GM21723 (cell line): ENCODE data around the gene NEIL3.

Experiments used
- ATAC-seq: cut with Tn5 transposase; IDR thresholded peaks from one replicate; pipeline ENCODE4 v1.9.1; 2021; ENCODE audit warnings: mild to moderate bottlenecking, moderate library complexity; ENCODE audit not compliant: unreplicated experiment

NEIL3 gene

GRCh38 chr4:177309522-177310371, at the start of gene NEIL3:
Gene NEIL3, plus strand, starts transcription at chr4:177309874. Its CDS starts 80 bp downstream, at chr4:177309954.
- peak; percentile 93 for ATAC-seq

GRCh38 chr4:177263818-177264217, 45.9 kb upstream of the NEIL3 start:
- ATAC-seq: no peak

GRCh38 chr4:177264788-177265422, 44.8 kb upstream of the NEIL3 start:
- no peak for ATAC-seq

GRCh38 chr4:177265729-177266128, 43.9 kb upstream of the NEIL3 start:
- no peak for ATAC-seq

- ATAC-seq: peak; percentile 76
These were observed 43.2 kb upstream of the NEIL3 start for GRCh38 chr4:177266506-177266905.

- ATAC-seq: no peak
These were observed 41.8 kb upstream of the NEIL3 start for GRCh38 chr4:177267911-177268310.

- no peak for ATAC-seq
These were observed 38.6 kb upstream of the NEIL3 start for GRCh38 chr4:177271091-177271490.

- ATAC-seq: no peak
These were observed 37.5 kb upstream of the NEIL3 start for GRCh38 chr4:177271915-177272766.

- ATAC-seq: no peak
These were observed 33.7 kb upstream of the NEIL3 start for GRCh38 chr4:177275999-177276398.

GRCh38 chr4:177281351-177281909, 28.2 kb upstream of the NEIL3 start:
- no peak for ATAC-seq

- ATAC-seq: no peak
These were observed 27.3 kb upstream of the NEIL3 start for GRCh38 chr4:177282284-177282835.

GRCh38 chr4:177283167-177283566, 26.5 kb upstream of the NEIL3 start:
- no peak for ATAC-seq

- no peak for ATAC-seq
These were observed 23.7 kb upstream of the NEIL3 start for GRCh38 chr4:177285953-177286352.

GRCh38 chr4:177287255-177287654, 22.4 kb upstream of the NEIL3 start:
- ATAC-seq: no peak

- no peak for ATAC-seq
These were observed 21.3 kb upstream of the NEIL3 start for GRCh38 chr4:177288335-177288734.

- ATAC-seq: no peak
These were observed 18.9 kb upstream of the NEIL3 start for GRCh38 chr4:177290780-177291179.

GRCh38 chr4:177292171-177292570, 17.5 kb upstream of the NEIL3 start:
- no peak for ATAC-seq

- no peak for ATAC-seq
These were observed 16.3 kb upstream of the NEIL3 start for GRCh38 chr4:177293208-177294033.

- ATAC-seq: no peak
These were observed 11.8 kb upstream of the NEIL3 start for GRCh38 chr4:177297785-177298391.
